ENCODE results near the gene TMEM184B.

- TF ChIP-seq, protein P1, sequence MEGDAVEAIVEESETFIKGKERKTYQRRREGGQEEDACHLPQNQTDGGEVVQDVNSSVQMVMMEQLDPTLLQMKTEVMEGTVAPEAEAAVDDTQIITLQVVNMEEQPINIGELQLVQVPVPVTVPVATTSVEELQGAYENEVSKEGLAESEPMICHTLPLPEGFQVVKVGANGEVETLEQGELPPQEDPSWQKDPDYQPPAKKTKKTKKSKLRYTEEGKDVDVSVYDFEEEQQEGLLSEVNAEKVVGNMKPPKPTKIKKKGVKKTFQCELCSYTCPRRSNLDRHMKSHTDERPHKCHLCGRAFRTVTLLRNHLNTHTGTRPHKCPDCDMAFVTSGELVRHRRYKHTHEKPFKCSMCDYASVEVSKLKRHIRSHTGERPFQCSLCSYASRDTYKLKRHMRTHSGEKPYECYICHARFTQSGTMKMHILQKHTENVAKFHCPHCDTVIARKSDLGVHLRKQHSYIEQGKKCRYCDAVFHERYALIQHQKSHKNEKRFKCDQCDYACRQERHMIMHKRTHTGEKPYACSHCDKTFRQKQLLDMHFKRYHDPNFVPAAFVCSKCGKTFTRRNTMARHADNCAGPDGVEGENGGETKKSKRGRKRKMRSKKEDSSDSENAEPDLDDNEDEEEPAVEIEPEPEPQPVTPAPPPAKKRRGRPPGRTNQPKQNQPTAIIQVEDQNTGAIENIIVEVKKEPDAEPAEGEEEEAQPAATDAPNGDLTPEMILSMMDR (IDR thresholded peaks at IDR 0.05): no peak
- TF ChIP-seq POLR2A (IDR thresholded peaks at IDR 0.05): no peak
Measured at GRCh38 chr22:38248280-38248679, 24.5 kb downstream of the TMEM184B start.
